ENCODE results near the gene SERPINI1.
"Not testable (repeated sequence)": the region's sequence is repeated elsewhere in the genome, so short reads cannot be mapped to it uniquely, and the experiment has no call there.

The SERPINI1 gene

GRCh38 chr3:167798443-167798842 is 62.9 kb downstream of the SERPINI1 start:
- Mint-ChIP-seq H3K4me3 (no peak overlapping the region), H3K4me1 (ENCODE audit: low read depth) (no peaks in the 10 kb centered on the region)

GRCh38 chr3:167808910-167809309 is 73.4 kb downstream of the SERPINI1 start:
- Mint-ChIP-seq H3K4me3 (no peak overlapping the region), H3K9me3 (no peaks in the 10 kb centered on the region), H3K27me3 (ENCODE audit: low read depth) (no peaks in the 10 kb centered on the region), H3K4me1 (ENCODE audit: low read depth) (no peaks in the 10 kb centered on the region), H3K27ac (no peak overlapping the region), H3K36me3 (ENCODE audit: low read depth) (no peaks in the 10 kb centered on the region)

More at GRCh38 chr3:167798443-167798842, 62.9 kb downstream of the SERPINI1 start:
- Mint-ChIP-seq H3K36me3 (ENCODE audit: low read depth) (no peaks in the 10 kb centered on the region), H3K9me3 (no peaks in the 10 kb centered on the region), H3K27ac (no peak overlapping the region), H3K27me3 (ENCODE audit: low read depth) (no peaks in the 10 kb centered on the region)

DNA sequence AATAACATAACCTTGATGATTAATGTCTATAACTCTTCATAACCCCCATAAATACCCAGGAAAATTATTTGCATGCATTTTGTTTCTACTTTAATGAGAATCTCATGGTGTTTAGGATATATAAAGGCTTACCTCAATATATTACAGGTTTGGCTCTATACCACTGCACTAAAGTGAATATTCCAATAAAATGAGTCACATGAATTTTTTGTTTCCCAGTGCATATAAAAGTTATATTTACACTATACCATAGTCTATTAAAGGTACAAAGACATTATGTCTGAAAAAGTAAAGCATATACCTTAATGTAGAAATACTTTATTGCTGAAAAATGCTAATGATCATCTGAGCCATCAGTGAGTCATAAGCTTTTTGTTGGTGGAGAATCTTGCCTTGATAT is 74.7 kb downstream of the SERPINI1 start:
- H3K4me3 Mint-ChIP-seq = no peak overlapping the region
- no peaks in the 10 kb centered on the region for H3K9me3 Mint-ChIP-seq
- H3K4me1 Mint-ChIP-seq (ENCODE audit: low read depth) = no peaks in the 10 kb centered on the region
- H3K27me3 Mint-ChIP-seq (ENCODE audit: low read depth) = no peaks in the 10 kb centered on the region
- H3K27ac Mint-ChIP-seq = no peak overlapping the region
- no peaks in the 10 kb centered on the region for H3K36me3 Mint-ChIP-seq (ENCODE audit: low read depth)

- Mint-ChIP-seq H3K4me1 (ENCODE audit: low read depth) (no peaks in the 10 kb centered on the region), H3K27ac (no peak overlapping the region), H3K36me3 (ENCODE audit: low read depth) (no peaks in the 10 kb centered on the region), H3K27me3 (ENCODE audit: low read depth) (no peaks in the 10 kb centered on the region), H3K4me3 (no peak overlapping the region), H3K9me3 (no peaks in the 10 kb centered on the region)
These were observed 75.5 kb downstream of the SERPINI1 start for GRCh38 chr3:167811031-167811430.

- Mint-ChIP-seq H3K9me3 (no peaks in the 10 kb centered on the region), H3K4me3 (no peak overlapping the region), H3K27ac (no peak overlapping the region), H3K27me3 (ENCODE audit: low read depth) (no peaks in the 10 kb centered on the region), H3K4me1 (ENCODE audit: low read depth) (no peaks in the 10 kb centered on the region), H3K36me3 (ENCODE audit: low read depth) (no peaks in the 10 kb centered on the region)
These were observed 77.9 kb downstream of the SERPINI1 start for GRCh38 chr3:167813169-167814123.

GRCh38 chr3:167814441-167814951 is 79.0 kb downstream of the SERPINI1 start:
- Mint-ChIP-seq H3K27ac (no peak overlapping the region), H3K4me3 (no peak overlapping the region), H3K27me3 (ENCODE audit: low read depth) (no peaks in the 10 kb centered on the region)

DNA sequence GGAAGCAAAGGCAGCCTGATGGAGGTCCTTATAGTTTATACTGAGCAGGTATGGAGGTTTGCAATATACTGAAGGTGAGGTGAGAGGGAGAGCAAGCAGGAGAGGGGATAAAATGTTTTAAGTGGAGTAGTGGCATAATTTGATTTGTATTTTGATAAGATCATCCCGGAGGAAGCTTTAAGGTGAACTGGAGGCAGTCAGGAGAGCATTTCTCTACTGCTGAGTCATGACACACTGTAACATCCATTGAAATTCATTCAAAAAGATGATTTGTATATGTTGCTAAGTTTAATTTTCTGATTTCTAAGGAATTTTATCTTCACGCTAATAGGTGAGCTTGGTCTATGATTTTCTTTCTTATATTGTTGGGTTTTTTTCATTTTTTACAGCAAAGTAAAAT is 81.4 kb downstream of the SERPINI1 start:
- H3K27ac Mint-ChIP-seq = no peak overlapping the region
- H3K27me3 Mint-ChIP-seq (ENCODE audit: low read depth) = no peaks in the 10 kb centered on the region
- no peak overlapping the region for H3K4me3 Mint-ChIP-seq
- no peaks in the 10 kb centered on the region for H3K9me3 Mint-ChIP-seq
- H3K4me1 Mint-ChIP-seq (ENCODE audit: low read depth) = no peaks in the 10 kb centered on the region
- no peaks in the 10 kb centered on the region for H3K36me3 Mint-ChIP-seq (ENCODE audit: low read depth)

More at GRCh38 chr3:167814441-167814951, 79.0 kb downstream of the SERPINI1 start:
- Mint-ChIP-seq H3K9me3 (no peaks in the 10 kb centered on the region), H3K36me3 (ENCODE audit: low read depth) (no peaks in the 10 kb centered on the region), H3K4me1 (ENCODE audit: low read depth) (no peaks in the 10 kb centered on the region)

DNA sequence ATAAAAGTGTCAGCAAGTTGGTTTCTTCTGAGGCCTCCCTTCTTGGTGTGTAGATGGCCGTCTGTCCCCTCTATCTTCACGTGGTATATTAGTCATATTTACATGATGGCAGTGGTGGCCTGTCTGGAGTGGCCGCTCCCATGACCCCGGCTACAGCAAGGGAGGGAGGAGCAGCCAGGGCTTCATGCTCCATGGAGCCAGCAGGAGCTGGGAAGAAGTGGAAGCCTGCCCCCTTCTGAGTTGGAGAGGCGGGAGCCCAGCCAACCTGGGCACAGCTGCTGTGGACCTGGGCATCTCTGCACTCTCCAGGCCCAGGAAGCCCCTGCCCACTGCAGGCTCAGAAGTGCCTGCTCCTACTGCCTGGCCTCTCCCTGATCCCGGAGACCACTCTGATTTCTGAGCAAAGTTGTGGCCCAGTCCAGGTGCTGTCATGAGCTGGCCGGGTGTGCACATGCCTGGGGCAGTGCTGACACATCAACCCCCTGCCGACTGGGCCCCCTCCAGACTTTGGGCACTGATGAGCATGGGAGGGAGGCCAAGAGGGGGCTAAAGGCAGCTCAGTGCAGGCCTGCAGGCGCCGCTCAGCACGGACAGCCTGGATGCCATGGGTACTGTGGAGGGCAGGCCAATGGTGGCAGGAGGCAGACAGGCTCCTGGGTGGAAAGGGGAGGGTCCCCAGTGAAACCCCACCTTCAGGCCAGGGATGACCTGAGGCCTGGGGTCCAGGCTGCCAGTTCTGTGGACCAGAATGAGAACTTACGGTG is 84.8 kb downstream of the SERPINI1 start:
- no peaks in the 10 kb centered on the region for H3K27me3 Mint-ChIP-seq (ENCODE audit: low read depth)
- H3K9me3 Mint-ChIP-seq = no peaks in the 10 kb centered on the region
- H3K4me1 Mint-ChIP-seq (ENCODE audit: low read depth) = no peaks in the 10 kb centered on the region
- no peaks in the 10 kb centered on the region for H3K36me3 Mint-ChIP-seq (ENCODE audit: low read depth)
- no peak overlapping the region for H3K27ac Mint-ChIP-seq
- H3K4me3 Mint-ChIP-seq = no peak overlapping the region

DNA sequence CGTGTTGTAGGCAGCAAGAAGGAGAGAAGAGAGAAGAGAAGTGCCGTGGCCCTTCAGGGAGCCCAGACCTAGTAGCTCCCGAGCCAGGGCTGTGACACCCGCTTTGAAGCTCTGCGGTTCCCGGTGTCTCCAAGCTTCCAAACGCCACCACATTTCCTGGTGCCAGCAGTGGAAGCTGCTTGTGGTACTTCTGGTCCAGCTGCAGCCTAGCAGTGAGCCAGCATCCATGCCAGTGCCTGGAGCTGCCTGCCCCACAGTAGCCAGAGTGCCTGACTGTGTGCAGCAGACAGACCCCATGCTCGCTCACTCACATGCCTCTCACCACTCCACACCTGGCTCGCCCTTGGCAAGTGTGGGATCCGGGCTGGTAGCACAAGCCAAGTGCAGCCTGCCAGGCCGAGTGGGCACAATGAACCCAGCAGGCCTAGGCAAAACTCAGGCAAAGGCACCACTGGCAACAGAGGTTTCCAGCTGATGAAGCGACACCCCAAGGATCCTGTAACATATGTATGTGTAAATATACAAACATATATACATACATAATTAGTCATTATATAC is 85.8 kb downstream of the SERPINI1 start:
- H3K4me3 Mint-ChIP-seq = no peak overlapping the region
- H3K4me1 Mint-ChIP-seq (ENCODE audit: low read depth) = no peaks in the 10 kb centered on the region
- H3K27me3 Mint-ChIP-seq (ENCODE audit: low read depth) = no peaks in the 10 kb centered on the region
- no peaks in the 10 kb centered on the region for H3K36me3 Mint-ChIP-seq (ENCODE audit: low read depth)
- no peak overlapping the region for H3K27ac Mint-ChIP-seq
- H3K9me3 Mint-ChIP-seq = no peaks in the 10 kb centered on the region

DNA sequence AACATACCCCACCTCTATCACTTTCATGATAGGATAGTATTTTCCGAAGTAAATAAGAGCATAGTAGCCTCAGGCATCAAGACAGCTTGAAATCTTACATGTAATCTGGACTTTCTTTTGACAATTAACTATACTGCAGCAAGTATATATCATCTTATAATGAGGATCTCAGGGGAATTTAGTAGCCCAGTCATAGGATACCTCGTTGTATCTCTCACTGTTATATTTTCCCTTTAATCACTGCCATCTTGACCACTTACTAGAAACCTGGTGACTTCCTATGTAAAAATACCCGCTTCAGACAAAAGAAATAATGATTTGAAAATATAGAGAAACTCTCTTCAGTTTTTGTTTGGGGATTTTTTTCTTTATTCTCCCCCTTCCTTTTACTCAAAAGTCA is 88.2 kb downstream of the SERPINI1 start:
- Mint-ChIP-seq H3K36me3 (ENCODE audit: low read depth) (no peaks in the 10 kb centered on the region), H3K4me3 (no peak overlapping the region), H3K27me3 (ENCODE audit: low read depth) (no peaks in the 10 kb centered on the region), H3K4me1 (ENCODE audit: low read depth) (no peaks in the 10 kb centered on the region), H3K9me3 (no peaks in the 10 kb centered on the region), H3K27ac (no peak overlapping the region)

- H3K27me3 Mint-ChIP-seq (ENCODE audit: low read depth); H3K36me3 Mint-ChIP-seq (ENCODE audit: low read depth); H3K4me3 Mint-ChIP-seq; H3K4me1 Mint-ChIP-seq (ENCODE audit: low read depth); H3K9me3 Mint-ChIP-seq; H3K27ac Mint-ChIP-seq: not testable (repeated sequence)
These were observed 92.1 kb downstream of the SERPINI1 start for GRCh38 chr3:167827588-167827987.

GRCh38 chr3:167829071-167829470 is 93.5 kb downstream of the SERPINI1 start:
- Mint-ChIP-seq H3K4me3 (no peak overlapping the region), H3K36me3 (ENCODE audit: low read depth) (no peaks in the 10 kb centered on the region), H3K4me1 (ENCODE audit: low read depth) (no peaks in the 10 kb centered on the region), H3K27me3 (ENCODE audit: low read depth) (no peaks in the 10 kb centered on the region), H3K27ac (no peak overlapping the region), H3K9me3 (no peaks in the 10 kb centered on the region)

GRCh38 chr3:167830007-167830406 is 94.5 kb downstream of the SERPINI1 start:
- Mint-ChIP-seq H3K36me3 (ENCODE audit: low read depth) (no peaks in the 10 kb centered on the region), H3K27me3 (ENCODE audit: low read depth) (no peaks in the 10 kb centered on the region), H3K4me3 (no peak overlapping the region), H3K4me1 (ENCODE audit: low read depth) (no peaks in the 10 kb centered on the region), H3K9me3 (no peaks in the 10 kb centered on the region), H3K27ac (no peak overlapping the region)

GRCh38 chr3:167835359-167835758 is 99.8 kb downstream of the SERPINI1 start:
- Mint-ChIP-seq H3K36me3 (ENCODE audit: low read depth) (no peaks in the 10 kb centered on the region), H3K4me3 (no peak overlapping the region), H3K4me1 (ENCODE audit: low read depth) (no peaks in the 10 kb centered on the region), H3K27me3 (ENCODE audit: low read depth) (no peaks in the 10 kb centered on the region), H3K27ac (no peak overlapping the region), H3K9me3 (no peaks in the 10 kb centered on the region)

All from T-helper 1 cell treated with Interleukin-12 subunit alpha and Interleukin-12 subunit beta and Interleukin-4 antibody, amounts not matched to agents 30 μg/mL and 1 μg/mL, for 36 hours (primary cell).